Pancreas (tissue), 10 donors: ENCODE data around the gene TGM2. TPM values are rescaled to one million over a fixed set of nuclear protein-coding genes. Genes with fewer than 3 reads are reported as not detected.
"Not testable (repeated sequence)": the region's sequence is repeated elsewhere in the genome, so short reads cannot be mapped to it uniquely, and the experiment has no call there.

Experiments used
- ATAC-seq, 4 donors: fragments of 200-7000 bp; cut with Tn5 transposase; one replicate each; pipeline versions ENCODE4 v1.8.0 to v1.9.1; 2020; ENCODE audit warnings: mild to moderate bottlenecking in 4 of 4, moderate library complexity in 4 of 4
- DNase-seq, 6 donors: peaks; one replicate each; pipeline ENCODE4 v3.0.0-alpha.2; 2020
- FAIRE-seq: peaks from 2 replicates; lab custom pipeline; 2012; peaks lifted over from hg19 to GRCh38; lab: Jason Lieb, UNC
- H3K27ac ChIP-seq, 4 donors: fragments of 200-600 bp; sonication (generic); 1 replicate in 3 of 4; 2 replicates in 1 of 4; pipeline versions ENCODE4 v1.5.0 to v1.8.0; 2020
- H3K27me3 ChIP-seq, 4 donors: fragments of 200-600 bp; one replicate each; pipeline ENCODE4 v1.8.0; 2021
- H3K36me3 ChIP-seq, 3 donors: fragments of 200-600 bp; sonication (generic) in 1 of 3; one replicate each; pipeline versions ENCODE4 v1.5.0 to v1.8.0; 2020 to 2021
- H3K4me1 ChIP-seq, 3 donors: fragments of 200-600 bp; one replicate each; pipeline ENCODE4 v1.8.0; 2021
- H3K4me3 ChIP-seq, 4 donors: fragments of 200-600 bp; sonication (generic) in 2 of 4; one replicate each; pipeline versions ENCODE4 v1.5.0 to v1.8.0; 2020 to 2021
- H3K9me3 ChIP-seq, 4 donors: fragments of 200-600 bp; one replicate each; pipeline ENCODE4 v1.8.0; 2021
- CTCF ChIP-seq, 4 donors: fragments of 200-600 bp; sonication (generic) in 3 of 4; IDR thresholded peaks; one replicate each; pipeline versions ENCODE4 v1.5.0 to v1.8.0; 2021; ENCODE audit warnings: antibody characterized with exemption in 4 of 4
- WGBS, 2 donors: extraction: QIAGEN DNeasy Blood & Tissue Kit; methylation state at CpG; one replicate each; pipeline ENCODE4 v1.1.7; 2013; 5-methylcytosine and 5-hydroxymethylcytosine counted together
- intact Hi-C, 3 donors: fragments of 100-400 bp; cut with DNase I; formaldehyde crosslinking; loops; one replicate each; pipeline versions ENCODE4 v1.11.1 to v1.14.2; 2022
- polyA plus RNA-seq, 2 donors: library from polyadenylated mRNA; stranded (reverse); fragments of 200-250 nt; gene quantifications; one replicate each; pipeline ENCODE4 v1.2.3, GENCODE V29; 2013
- total RNA-seq, 6 donors: library from RNA; stranded (reverse); fragmentation: NEBNext Ultra II Directional in 4 of 6; extraction: Animal tissue kit (Norgen Biotek cat#: 25700) in 4 of 6; gene quantifications; one replicate each; pipeline versions ENCODE4 v1.2.1 to v1.2.4, GENCODE V29; 2021 to 2023
- donor health status: healthy with polysubstance abuse.
- donor health status: DM: no; HTN: no; CAD: no; lungs with moderate emphysema.
- donor health status: DM: no; HTN: no; CAD: no.
- donor health status: control.
- donor health status: control.
- donor health status: Bipolar disorder and iron deficiency.
- donor health status: DM: yes; HTN: yes; CAD: no.
- donor health status: DM: no; HTN: no; CAD: no.
- donor health status: DM: no; HTN: no; CAD: no.
- donor health status: DM: yes; HTN: yes; CAD: no.

Gene TGM2
- total and polyA plus RNA-seq, 8 donors, result 3.7 to 92.6 (median 10.8) TPM

GRCh38 chr20:38110525-38111178 lies 54.4 kb downstream of the TGM2 start:
- no peaks in the 10 kb centered on the region for H3K36me3 ChIP-seq
- intact Hi-C loops, result no loop called here
- peak overlapping the region in 3 of 4 donors; percentile 3 to 12 (median 11) for H3K27ac ChIP-seq
- no peaks in the 10 kb centered on the region for H3K9me3 ChIP-seq
- 91 to 93% methylated on average over 8 of the region's 8 CpGs for WGBS, 2 donors
- TF ChIP-seq CTCF (IDR thresholded peaks at IDR 0.05), result no peak
- ATAC-seq, result no peak
- DNase-seq, result no peak
- no peak for FAIRE-seq
- H3K27me3 ChIP-seq, result no peaks in the 10 kb centered on the region
- H3K4me3 ChIP-seq, result no peak overlapping the region
- H3K4me1 ChIP-seq, result peaks cover 0 to 6% (median 0%) of the 10 kb centered on the region in 3 donors

- 68 to 73% methylated on average over 8 of the region's 8 CpGs for WGBS, 2 donors
- H3K4me1 ChIP-seq, result peaks cover 0 to 6% (median 0%) of the 10 kb centered on the region in 3 donors
- peak; percentile 56 to 77 (median 72) for ATAC-seq
- H3K27ac ChIP-seq, result peak overlapping the region in 2 of 4 donors; percentile 3 to 12
- H3K9me3 ChIP-seq, result no peaks in the 10 kb centered on the region
- no peaks in the 10 kb centered on the region for H3K36me3 ChIP-seq
- no peak for FAIRE-seq
- intact Hi-C loops, result no loop called here
- H3K27me3 ChIP-seq, result no peaks in the 10 kb centered on the region
- no peak overlapping the region for H3K4me3 ChIP-seq
- peak in 1 of 6 donors; percentile 51 for DNase-seq
- TF ChIP-seq CTCF (IDR thresholded peaks at IDR 0.05), result no peak
These were observed 55.2 kb downstream of the TGM2 start for GRCh38 chr20:38109591-38110524.

- no peak for TF ChIP-seq CTCF (IDR thresholded peaks at IDR 0.05)
- DNase-seq (no peak), FAIRE-seq (no peak), ATAC-seq (peak in 3 of 4 donors; percentile 23 to 45 (median 41))
- Histone ChIP-seq H3K36me3 (no peaks in the 10 kb centered on the region), H3K4me3 (no peak overlapping the region), H3K9me3 (no peaks in the 10 kb centered on the region), H3K4me1 (peaks cover 0 to 6% (median 0%) of the 10 kb centered on the region in 3 donors), H3K27ac (peak overlapping the region in 1 of 4 donors; percentile 0), H3K27me3 (no peaks in the 10 kb centered on the region)
- intact Hi-C loops, result no loop called here
- WGBS, 2 donors, result 77 to 88% methylated on average over 3 of the region's 3 CpGs
These were observed 56.0 kb downstream of the TGM2 start for GRCh38 chr20:38108986-38109541.

GRCh38 chr20:38108438-38108985 lies 56.6 kb downstream of the TGM2 start:
- Histone ChIP-seq H3K4me1 (peaks cover 0 to 6% (median 0%) of the 10 kb centered on the region in 3 donors), H3K4me3 (no peak overlapping the region), H3K9me3 (no peaks in the 10 kb centered on the region), H3K36me3 (no peaks in the 10 kb centered on the region), H3K27me3 (no peaks in the 10 kb centered on the region), H3K27ac (no peak overlapping the region)
- WGBS, 2 donors, result 79 to 89% methylated on average over 4 of the region's 4 CpGs
- no peak for TF ChIP-seq CTCF (IDR thresholded peaks at IDR 0.05)
- DNase-seq (peak in 1 of 6 donors; percentile 24), FAIRE-seq (no peak), ATAC-seq (peak in 3 of 4 donors; percentile 17 to 36 (median 23))
- intact Hi-C loops, result no loop called here

GRCh38 chr20:38107916-38108315 lies 57.2 kb downstream of the TGM2 start:
- not testable (repeated sequence) for ATAC-seq, H3K27ac ChIP-seq, DNase-seq

GRCh38 chr20:38107386-38107785 lies 57.7 kb downstream of the TGM2 start:
- H3K36me3 ChIP-seq, H3K27ac ChIP-seq, H3K9me3 ChIP-seq, FAIRE-seq, DNase-seq, intact Hi-C loops, H3K27me3 ChIP-seq, H3K4me1 ChIP-seq, H3K4me3 ChIP-seq, ATAC-seq: not testable (repeated sequence)
- WGBS, 2 donors, result 85 to 88% methylated on average over 1 of the region's 1 CpG

More at GRCh38 chr20:38107916-38108315, 57.2 kb downstream of the TGM2 start:
- H3K4me1 ChIP-seq, FAIRE-seq, H3K4me3 ChIP-seq, H3K36me3 ChIP-seq, intact Hi-C loops, H3K27me3 ChIP-seq, H3K9me3 ChIP-seq: not testable (repeated sequence)
- WGBS, 2 donors, result 82 to 87% methylated on average over 7 of the region's 7 CpGs
